Measurements from ENCODE around the gene CACYBP.

Gene CACYBP

DNA sequence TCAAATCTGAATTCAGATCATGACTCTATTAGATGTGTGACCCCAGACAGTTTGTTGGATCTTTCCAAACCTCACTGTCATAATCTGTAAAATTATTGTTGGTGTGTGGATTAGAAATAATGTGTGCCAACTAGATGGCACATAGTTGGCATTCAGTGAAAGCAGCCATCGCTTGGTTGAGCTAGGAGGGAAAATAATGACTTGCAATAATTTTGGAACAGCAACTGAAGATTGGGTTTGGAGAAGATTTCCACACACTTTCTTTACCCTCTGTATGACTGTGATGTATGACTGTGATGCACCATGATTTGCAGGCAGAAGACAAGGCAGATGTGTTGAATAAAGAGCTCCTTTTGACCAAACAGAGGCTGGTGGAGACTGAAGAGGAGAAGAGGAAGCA lies 24.0 kb upstream of the CACYBP start:
- DNase-seq, result no peak

DNA sequence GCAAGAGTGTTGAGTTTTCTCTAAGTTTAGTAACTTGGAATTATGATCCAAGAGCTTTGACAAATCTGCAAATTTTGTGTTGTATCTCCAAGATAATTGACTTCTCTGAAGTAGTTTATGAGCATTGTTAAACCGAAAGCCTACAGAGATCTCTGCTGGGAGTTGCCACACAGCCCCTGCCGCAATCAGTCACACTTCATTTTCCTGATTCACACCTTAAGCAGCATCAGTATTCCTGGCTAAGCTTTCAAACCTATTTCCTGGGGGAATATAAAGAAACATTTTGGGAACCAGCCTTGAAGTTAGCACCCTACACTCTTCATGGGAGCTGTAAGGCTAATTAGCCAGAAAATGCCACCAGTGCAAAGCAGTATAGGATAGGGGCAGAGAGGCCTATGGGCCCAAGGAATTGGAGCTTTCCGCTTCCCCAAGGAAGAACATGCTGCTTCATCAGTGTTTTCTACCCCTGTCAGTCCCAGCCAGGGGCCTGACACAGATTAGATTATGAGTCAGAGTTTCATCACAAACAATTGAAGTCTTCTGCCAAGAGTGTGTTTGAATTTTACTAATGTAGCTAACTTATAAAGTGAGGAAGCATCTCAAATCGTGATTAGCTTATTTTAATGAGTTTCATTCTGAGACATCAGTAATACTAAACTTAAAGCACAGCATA lies 23.2 kb upstream of the CACYBP start:
- DNase-seq, result peak; percentile 44

DNA sequence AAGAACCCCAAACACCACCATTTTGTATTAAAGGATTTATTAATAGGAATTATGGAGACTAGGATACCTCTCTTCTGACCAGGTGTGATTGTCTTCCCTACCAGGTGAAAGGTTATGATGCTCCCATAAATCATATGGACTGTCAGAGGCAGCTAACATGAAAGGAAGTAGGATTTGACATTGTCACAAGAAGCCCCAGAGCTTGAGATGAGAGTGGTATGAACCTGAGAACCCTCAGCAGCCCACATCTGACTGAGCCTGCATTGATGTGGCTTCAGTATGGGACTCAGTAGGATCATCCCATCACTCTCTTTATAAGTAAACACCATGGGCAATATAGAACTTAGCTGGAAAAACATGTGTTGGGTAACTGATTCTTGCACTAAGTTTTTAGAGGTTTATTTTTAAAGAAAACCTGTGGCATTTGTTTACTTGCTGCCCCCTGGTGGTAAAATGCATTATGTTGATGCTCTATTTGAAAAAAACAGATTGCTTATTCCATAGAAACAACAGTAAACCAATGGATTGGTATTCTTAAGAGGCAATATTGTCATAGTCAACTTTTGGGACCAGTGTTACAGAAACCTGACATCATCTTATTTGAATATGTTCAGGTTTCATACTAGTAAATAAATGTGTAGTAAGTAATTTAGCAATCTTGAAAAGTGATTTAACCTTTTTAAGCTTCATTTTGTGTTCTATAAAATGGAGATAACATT lies 16.6 kb upstream of the CACYBP start:
- peak; percentile 40 for DNase-seq

DNA sequence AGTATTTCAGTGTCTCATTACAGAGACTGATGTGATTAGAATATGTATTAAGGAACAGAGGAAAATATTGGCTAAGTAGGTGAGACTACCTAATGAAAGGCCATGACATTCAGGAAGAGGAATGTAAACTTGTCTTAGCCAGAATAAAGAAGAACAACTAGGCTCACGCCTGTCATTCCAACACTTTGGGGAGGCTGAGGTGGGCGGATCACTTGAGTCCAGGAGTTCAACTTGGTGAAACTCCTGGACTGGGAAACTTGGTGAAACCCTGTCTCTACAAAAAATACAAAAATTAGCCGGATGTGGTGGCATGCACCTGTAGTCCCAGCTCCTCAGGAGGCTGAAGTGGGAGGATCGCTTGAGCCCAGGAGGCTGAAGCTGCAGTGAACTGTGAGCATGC lies 14.8 kb upstream of the CACYBP start:
- no peak for DNase-seq

DNA sequence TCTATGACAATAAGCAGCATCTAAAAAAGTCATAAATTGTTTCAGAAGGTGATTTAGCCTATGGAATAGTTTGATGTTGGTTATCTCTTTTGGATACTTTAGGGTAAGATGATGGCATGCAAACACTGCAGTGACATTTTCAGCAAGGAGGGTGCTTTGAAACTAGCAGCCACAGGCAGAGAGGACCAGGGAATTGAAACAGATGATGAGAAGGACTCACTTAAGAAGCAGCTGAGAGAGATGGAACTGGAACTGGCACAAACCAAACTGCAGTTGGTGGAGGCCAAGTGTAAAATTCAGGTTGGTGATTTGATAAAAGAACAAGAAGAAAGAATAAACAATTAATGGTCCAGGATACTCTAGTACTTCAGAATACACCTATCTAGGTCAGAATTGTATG lies 11.2 kb upstream of the CACYBP start:
- no peak for DNase-seq

DNA sequence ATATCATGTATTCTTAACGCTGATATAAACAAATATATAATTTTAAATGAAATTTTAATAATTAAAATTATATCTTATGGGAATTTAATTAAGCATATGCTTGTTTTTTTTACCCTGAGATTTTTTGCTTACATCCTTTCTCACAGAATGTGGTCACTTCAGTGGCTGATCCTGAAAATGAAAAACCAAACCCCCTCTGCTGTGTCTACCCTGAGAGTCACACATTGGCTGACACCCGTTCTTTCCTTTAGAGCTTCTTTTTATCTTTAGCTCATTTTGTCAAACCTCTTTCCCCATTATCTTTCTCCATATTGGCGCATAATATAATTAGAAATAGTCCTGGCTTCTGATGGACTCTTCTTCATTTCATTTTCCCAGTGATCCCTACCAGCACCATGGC lies 10.8 kb upstream of the CACYBP start:
- DNase-seq, result no peak

DNA sequence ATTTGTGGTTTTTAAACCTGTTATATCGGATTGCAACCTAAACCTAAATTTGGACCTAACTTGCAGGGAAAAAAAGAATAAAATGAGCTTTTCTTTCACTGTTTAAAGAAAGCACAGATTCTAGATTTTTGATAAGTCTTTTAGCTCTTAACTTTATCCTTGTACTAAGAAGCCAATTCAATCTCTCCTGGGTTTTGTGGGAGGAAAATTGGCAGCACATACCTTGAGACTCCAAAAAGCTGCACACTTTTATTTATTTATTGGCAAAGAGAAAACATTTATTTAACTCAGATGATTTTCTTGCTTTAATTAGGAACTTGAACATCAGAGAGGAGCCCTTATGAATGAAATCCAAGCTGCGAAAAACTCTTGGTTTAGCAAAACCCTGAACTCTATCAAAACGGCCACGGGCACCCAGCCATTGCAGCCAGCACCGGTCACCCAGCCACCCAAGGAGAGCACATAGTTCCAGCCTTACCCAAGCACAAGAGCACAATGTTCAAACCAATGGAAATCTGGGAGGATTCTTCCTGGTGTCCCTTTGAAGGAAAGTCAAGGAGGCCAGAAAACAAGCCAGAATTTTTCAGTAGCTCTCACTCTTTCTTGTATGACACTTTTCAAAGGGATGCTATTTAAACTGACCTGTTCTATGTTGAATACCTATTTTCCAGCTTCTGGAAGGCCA lies 10.1 kb upstream of the CACYBP start:
- DNase-seq, result no peak

DNA sequence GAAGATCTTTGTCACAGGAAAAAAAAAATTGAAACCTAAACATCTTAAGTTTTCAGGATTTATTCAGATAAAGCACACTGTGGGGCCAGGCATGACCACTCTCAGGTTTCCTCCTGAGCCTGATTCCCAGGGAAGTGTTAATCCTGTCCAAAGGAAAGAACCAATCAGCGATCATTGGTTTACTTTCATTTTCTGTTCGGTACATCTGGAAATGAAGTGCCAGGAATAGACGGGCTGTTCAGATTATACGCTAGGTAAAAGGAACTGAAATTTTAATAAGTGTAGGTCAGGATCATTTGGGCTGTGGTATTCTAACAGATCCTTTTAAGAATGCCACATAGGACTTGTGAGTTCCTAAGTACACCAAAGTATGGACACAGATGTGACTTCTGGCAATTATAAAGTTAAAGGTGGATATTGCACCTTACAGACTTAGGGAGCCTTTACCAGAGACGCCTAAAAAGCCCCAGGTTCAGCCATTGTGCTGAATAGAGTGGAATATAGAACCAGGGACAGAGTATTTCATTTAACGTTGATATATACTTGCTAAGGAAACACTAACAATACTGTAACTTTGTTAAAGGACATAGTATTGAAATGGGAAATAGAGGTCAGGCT lies 9.3 kb upstream of the CACYBP start:
- DNase-seq, result peak; percentile 44

DNA sequence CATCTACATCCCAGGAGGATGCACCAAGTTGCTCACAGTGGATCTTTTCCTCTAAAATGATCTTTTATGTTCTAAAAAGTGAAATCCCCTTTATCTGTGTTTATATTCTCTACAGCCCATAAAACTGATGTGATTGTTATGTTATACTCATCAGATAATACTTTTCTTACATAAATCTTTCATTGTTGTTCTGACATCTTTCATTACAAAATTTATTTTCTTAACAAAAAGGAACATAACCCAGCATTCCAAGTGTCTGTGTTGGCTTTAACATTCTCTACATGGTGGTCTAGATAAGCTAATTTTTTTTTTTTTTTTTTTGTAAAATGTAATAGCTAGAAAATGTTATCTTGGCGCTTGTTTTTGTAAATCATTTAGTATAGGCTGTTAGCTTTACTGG lies 8.3 kb upstream of the CACYBP start:
- no peak for DNase-seq

DNA sequence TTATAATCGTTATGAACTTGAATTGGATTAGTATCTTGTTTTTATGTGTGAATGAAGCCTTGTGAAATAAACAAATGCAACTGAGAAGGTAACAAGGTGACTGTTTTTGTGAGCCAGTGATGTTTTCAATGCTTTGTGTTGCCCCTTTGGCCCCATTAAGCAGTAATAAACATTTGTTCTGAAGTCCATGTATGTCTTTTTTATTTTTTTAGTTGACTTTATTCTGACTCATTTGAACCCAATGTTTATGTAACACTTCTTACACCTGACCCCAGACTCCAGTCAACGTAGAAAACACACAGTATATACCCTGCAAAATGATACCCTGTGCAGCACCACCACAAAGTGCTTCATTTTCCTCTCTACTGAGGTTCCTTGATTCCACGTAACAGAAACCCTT lies 4.6 kb upstream of the CACYBP start:
- DNase-seq, result no peak

DNA sequence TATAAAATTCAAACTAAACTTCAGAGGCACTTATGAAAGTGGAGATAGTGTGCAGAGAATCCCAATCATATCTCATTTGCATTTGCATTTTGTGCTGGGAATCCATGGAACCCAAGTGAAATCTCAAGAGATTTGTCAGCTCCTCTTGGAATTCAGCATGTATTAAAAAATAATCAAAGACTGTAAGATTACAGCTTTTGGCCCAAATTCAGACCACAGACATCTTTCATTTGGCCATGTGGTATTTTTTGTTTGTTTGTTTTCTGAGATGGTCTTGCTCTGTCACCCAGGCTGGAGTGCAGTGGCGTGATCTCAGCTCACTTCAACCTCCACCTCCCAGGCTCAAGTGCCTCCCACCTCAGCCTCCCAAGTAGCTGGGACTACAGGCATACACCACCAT lies 3.8 kb upstream of the CACYBP start:
- no peak for DNase-seq

DNA sequence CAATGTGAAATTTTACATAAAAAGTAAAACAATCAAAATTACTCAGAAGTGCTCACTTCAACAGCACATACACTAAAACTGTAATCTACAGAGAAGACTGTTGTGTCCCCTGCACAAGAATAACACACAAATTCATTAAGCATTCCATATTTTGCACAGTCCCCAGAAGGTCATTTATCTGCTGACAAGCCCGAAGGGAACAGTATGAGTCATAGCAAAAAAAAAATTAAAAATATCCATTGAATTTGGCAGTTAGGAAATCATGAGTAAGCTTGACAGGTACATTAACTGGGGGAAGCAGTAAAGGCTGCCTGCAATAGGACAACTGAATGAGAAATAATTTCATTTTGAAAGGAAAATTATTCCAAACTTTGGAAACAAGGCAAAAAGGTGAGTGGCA lies 3.3 kb upstream of the CACYBP start:
- peak; percentile 18 for DNase-seq

DNA sequence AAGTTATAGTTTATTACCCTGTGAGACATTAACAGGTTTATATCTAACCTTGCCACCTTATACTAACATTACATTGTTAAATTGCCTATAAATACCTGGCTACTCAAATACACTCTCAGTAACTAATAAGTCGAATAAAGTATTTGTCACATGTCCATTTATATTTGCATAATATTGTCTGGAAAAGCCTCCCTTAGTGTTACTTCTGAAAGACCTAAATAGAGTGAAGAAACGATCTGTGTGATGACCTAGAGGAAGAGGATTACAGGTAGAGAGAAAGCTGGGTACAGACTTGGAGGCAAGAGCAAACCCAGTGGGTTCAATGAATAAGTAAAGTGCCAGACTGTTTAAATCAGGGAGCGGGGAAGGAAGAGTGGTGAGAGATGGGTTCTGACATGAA lies 2.7 kb upstream of the CACYBP start:
- DNase-seq, result no peak

DNA sequence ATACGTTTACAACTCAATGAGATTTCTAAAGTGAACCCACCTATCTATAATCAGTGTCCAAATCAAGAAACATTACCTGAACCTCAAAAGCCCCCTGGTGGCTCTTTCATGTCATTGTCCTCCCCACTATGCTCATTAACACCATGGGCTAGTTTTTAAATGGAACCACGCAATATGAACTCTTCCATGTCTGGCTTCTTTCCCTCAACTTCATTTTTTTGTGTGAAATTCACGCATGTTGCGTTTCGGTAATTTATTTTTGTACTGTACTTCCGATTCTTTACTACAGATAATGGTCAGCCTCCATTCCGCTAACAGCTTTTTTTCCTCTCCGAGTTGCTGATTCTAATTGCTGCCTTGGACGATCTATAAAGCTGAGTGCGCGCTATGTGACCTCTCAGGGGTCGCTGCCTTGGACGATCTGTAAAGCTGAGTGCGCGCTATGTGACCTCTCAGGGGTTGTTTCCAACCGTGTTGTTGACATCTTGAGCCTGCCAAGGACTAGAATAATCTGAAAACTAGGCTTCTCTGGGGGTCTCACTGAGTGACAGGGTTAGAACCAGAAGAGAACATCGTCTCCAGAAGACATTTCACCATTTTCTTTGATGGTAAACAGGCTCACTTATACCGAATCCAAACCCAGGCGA lies 1.1 kb upstream of the CACYBP start:
- peak; percentile 66 for DNase-seq

DNA sequence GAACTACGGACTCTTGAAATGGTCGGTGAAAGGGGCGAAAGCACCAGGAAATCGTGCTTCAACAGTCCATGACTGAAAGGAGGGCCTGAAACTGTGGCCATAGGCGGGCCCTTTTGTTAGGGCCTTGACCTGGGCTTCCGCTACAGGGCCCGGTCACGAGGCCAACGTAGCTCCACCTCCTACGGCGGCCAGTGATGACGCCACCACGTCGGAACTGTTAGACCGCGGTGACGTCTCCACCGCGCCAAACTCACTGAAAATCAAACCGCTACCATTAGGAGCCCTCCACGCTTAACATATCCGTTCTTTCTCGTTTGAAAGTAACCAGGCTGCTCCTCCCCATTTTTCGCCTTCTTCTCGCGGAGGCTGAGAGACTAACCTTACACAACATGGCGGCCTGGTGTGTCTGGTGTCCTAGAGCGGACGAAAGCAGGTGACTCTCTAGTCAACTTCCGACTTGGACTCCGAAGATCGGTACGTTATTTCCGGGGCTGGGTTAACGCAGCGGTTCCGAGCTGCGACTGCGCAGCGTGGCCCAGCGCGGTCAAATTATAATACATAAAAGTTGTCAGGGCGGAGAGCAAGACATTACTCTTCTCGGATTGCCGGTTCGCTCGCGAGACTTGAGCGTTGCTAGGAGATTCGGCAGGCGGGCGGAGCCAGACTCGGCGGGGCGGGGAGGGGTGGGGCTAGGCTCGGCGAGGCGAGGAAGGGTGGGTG lies 371 bp upstream of the CACYBP start:
- DNase-seq, result peak; percentile 100

DNA sequence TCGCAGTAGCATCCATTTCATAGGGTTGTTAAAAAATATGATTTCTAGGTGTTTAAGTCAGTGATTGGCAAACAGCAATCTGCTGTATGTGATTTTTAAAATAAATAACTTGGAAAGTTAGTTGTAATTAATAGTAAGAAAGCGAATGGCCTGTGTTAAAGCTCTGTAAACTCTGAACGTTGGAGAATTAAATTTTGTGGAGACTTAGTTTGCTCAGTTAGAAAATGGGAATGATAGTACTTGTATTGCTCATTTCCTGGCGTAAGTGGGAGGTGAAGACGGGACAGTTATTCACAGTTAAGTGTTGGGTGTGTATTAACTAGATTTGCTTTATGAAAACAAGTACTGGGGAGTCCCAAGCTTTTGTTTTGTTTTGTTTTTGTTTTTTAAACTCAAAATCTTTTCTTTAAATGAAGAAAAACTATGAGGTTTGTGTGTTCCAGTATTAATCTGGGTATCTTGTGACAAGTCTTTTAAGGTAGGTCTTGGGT lies 995 bp downstream of the CACYBP start:
- DNase-seq, result no peak

DNA sequence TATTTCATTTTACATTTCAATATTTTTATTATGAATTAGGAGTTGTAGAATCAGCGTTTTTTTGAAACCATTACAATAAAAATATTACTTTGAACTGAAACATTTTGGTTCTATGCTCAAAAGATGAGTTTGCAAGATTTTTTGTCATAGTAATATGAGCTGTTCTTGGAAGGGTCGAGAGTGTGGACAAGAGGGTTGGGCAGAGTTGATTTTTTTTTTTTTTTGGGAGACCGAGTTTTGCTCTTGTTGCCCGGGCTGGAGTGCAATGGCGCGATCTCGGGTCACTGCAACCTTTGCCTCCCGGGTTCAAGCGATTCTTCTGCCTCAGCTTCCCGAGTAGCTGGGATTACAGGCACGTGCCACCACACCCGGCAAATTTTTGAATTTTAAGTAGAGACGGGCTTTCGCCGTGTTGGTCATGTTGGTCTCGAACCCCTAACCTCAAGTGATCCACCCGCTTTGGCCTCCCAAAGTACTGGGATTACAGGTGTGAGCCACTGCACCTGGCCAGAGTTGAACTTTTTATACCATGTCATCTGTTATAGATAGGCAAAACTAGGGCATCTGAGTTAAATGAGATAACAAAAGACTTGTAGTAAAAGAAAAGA lies 3.3 kb downstream of the CACYBP start:
- DNase-seq, result no peak

DNA sequence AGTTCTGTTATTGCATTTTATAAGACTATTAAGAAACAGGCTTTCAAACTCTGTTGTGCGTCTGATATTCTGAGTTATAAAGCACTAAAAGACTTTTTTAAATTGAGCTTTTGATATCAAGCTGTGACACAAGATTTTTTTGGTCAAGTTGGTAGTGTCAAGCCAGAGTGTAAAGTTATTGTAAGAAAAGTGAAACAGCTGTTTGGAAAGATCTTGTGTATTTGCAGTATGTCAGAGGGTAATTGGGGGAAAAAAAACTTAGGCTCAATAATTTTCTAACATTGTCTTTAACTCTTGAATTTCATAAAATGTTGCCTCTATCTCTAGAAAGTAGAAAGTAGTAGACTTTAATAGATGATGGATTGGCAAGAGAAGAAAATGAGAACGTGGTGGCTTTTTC lies 3.8 kb downstream of the CACYBP start:
- no peak for DNase-seq

DNA sequence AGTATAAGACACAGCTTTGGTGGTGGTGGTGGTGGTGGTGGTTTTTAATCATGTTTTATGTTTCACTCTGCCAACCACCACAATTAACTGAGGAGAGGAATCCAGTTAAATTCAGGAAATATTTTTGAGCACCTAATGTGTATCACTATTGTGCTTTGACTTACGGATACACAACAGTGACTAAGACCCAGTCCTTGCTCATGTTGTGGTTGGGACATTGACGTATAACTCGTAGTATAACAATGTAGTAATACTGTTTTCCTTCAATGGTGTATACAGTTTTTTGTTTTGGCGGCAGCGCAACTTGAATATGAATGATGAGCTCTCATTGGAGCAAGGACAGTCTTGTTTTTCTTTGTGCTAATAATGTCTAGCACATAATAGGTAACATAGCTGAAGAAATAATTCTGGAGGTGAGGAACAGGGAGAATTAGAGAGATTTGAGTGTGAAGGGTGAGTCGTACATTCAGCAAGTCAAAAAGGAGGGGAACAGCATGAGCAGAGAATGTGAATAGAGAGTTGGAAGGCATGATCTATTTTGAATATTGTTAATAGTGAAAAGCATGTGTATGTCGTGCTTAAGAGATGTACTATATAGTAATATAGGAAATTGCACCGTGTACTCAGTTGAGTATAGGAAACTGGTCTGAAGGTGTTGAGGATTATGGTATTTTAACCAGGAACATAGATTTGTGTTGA lies 5.5 kb downstream of the CACYBP start:
- DNase-seq, result no peak

DNA sequence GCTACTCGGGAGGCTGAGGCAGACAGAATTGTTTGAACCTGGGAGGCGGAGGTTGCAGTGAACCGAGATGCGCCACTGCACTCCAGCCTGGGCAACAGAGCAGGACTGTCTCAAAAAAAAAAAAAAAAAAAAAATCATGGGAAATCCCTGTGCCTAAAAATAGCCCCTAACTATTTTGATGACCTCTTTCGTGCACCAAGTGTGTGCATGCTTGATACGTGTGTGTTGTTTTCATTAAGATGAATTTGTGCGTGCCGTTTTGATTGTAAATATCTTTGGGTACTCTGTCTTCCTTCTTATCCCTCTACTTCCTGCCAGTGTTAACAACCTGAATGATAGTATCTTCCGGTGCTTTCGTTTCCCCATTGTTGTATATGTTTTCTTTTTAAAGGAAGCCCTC lies 9.8 kb downstream of the CACYBP start:
- no peak for DNase-seq

DNA sequence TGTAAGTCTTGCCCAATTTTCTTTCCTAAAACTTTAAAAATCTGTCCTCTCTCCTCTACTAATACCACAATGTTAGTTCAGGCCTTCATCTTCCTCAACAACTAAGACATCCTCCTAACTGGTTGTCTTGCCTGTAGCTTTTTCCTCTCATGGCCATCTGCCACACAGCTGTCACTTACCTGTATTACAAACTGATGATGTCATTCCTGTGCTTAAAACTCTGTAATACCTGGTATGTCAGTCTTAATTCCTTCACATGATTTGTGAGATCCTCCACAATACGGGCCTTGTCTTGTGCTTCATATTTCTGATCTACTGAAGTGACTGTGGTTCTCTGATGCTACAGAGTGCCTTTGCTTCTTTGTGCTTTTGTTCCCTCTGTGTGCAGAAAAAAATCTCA lies 13.7 kb downstream of the CACYBP start:
- DNase-seq, result no peak

Data from fibroblast of upper back skin (primary cell).